H1 (cell line): ENCODE data around the gene RERE.

Source experiments
- CHD2 ChIP-seq: IDR thresholded peaks from 2 replicates; pipeline ENCODE4 v1.6.1; 2012; ENCODE audit warnings: low read length, improper control_type of control experiment
- EP300 ChIP-seq, 2 experiments: IDR thresholded peaks; 1 replicate in 1 of 2; 2 replicates in 1 of 2; pipeline ENCODE4 v1.6.1; 2011 to 2012; ENCODE audit warnings: low read depth in 2 of 2, low read length in 2 of 2, mild to moderate bottlenecking in 2 of 2, borderline replicate concordance in 1 of 2, inconsistent platforms in 1 of 2, moderate library complexity in 1 of 2
- EZH2 ChIP-seq: fragments of 200-600 bp; sonication (generic); IDR thresholded peaks from 2 replicates; pipeline ENCODE4 v1.7.1; 2012; ENCODE audit warnings: low read depth, mild to moderate bottlenecking, moderate library complexity, low read length, inconsistent platforms; ENCODE audit not compliant: severe bottlenecking
- POLR2A ChIP-seq, 2 experiments: IDR thresholded peaks; 1 replicate in 1 of 2; 2 replicates in 1 of 2; pipeline ENCODE4 v1.6.1; 2011; ENCODE audit warnings: low read depth in 2 of 2, low read length in 2 of 2, mild to moderate bottlenecking in 2 of 2; ENCODE audit errors: control extremely low read depth in 1 of 2
- POLR2AphosphoS5 ChIP-seq: IDR thresholded peaks from 2 replicates; pipeline ENCODE4 v1.6.1; 2011; ENCODE audit warnings: low read depth, low read length
- RAD21 ChIP-seq, 2 experiments: IDR thresholded peaks in 1 of 2; conservative IDR thresholded peaks in 1 of 2; 2 replicates each; pipeline ENCODE4 v1.6.1; 2011; ENCODE audit warnings: low read depth in 2 of 2, low read length in 2 of 2, improper control_type of control experiment in 1 of 2, inconsistent platforms in 1 of 2, mild to moderate bottlenecking in 1 of 2, moderate library complexity in 1 of 2
- RBBP5 ChIP-seq: IDR thresholded peaks from 2 replicates; pipeline ENCODE4 v1.7.1; 2012; ENCODE audit warnings: low read depth, mild to moderate bottlenecking, inconsistent platforms, low read length, moderate library complexity, borderline replicate concordance
- SRF ChIP-seq: IDR thresholded peaks from 2 replicates; pipeline ENCODE4 v1.6.1; 2011; ENCODE audit warnings: mild to moderate bottlenecking, low read depth, low read length, moderate library complexity
- TAF1 ChIP-seq: IDR thresholded peaks from 2 replicates; pipeline ENCODE4 v1.6.1; 2011; ENCODE audit warnings: mild to moderate bottlenecking, low read depth, low read length
- TEAD4 ChIP-seq: IDR thresholded peaks from 2 replicates; pipeline ENCODE4 v1.6.1; 2012; ENCODE audit warnings: low read depth, low read length, inconsistent platforms, mixed read lengths
- TF ChIP-seq, protein P1 (sequence below), 3 experiments: IDR thresholded peaks; 1 replicate in 2 of 3; 2 replicates in 1 of 3; pipeline versions ENCODE4 v1.5.1 to v1.6.1; 2011; ENCODE audit warnings: low read length in 3 of 3, mild to moderate bottlenecking in 3 of 3, inconsistent platforms in 2 of 3, low read depth in 1 of 3, moderate library complexity in 1 of 3; ENCODE audit not compliant: insufficient read depth in 1 of 3; ENCODE audit errors: control extremely low read depth in 1 of 3
- TF ChIP-seq, protein P2 (sequence below): IDR thresholded peaks from 2 replicates; pipeline ENCODE4 v1.6.1; 2011; ENCODE audit warnings: low read length, improper control_type of control experiment

GRCh38 chr1:8358897-8359616, 458.4 kb downstream of the RERE start:
- TF ChIP-seq, protein P1, sequence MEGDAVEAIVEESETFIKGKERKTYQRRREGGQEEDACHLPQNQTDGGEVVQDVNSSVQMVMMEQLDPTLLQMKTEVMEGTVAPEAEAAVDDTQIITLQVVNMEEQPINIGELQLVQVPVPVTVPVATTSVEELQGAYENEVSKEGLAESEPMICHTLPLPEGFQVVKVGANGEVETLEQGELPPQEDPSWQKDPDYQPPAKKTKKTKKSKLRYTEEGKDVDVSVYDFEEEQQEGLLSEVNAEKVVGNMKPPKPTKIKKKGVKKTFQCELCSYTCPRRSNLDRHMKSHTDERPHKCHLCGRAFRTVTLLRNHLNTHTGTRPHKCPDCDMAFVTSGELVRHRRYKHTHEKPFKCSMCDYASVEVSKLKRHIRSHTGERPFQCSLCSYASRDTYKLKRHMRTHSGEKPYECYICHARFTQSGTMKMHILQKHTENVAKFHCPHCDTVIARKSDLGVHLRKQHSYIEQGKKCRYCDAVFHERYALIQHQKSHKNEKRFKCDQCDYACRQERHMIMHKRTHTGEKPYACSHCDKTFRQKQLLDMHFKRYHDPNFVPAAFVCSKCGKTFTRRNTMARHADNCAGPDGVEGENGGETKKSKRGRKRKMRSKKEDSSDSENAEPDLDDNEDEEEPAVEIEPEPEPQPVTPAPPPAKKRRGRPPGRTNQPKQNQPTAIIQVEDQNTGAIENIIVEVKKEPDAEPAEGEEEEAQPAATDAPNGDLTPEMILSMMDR (IDR thresholded peaks at IDR 0.05; ENCODE audit: control extremely low read depth in 1 of 3, insufficient read depth in 1 of 3, low read depth in 1 of 3, low read length in 3 of 3), result peak in 1 of 3 experiments; percentile 11; a peak in 1 of 4 replicates
- TF ChIP-seq EP300 (IDR thresholded peaks at IDR 0.05; ENCODE audit: borderline replicate concordance in 1 of 2, low read depth in 2 of 2, low read length in 2 of 2) (no peak), POLR2A (IDR thresholded peaks at IDR 0.05; ENCODE audit: control extremely low read depth in 1 of 2, low read depth in 2 of 2, low read length in 2 of 2) (no peak), EZH2 (no peak), SRF (no peak), RBBP5 (no peak), TAF1 (no peak), POLR2AphosphoS5 (peak; percentile 37; the same call in 1 of the 2 replicates), CHD2 (no peak), RAD21 (IDR thresholded peaks at IDR 0.05 in 1 of 2, conservative IDR thresholded peaks at IDR 0.05 in 1 of 2; ENCODE audit: low read depth in 2 of 2, low read length in 2 of 2) (peak in 1 of 2 experiments; percentile 11; a peak in 1 of 4 replicates), TEAD4 (no peak)
- TF ChIP-seq, protein P2, sequence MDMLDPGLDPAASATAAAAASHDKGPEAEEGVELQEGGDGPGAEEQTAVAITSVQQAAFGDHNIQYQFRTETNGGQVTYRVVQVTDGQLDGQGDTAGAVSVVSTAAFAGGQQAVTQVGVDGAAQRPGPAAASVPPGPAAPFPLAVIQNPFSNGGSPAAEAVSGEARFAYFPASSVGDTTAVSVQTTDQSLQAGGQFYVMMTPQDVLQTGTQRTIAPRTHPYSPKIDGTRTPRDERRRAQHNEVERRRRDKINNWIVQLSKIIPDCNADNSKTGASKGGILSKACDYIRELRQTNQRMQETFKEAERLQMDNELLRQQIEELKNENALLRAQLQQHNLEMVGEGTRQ, result no peak
